H1 (cell line): Measurements from ENCODE around the gene MIEN1.
A peak's percentile ranks its signal among the peaks of the same experiment; 100 is the strongest.

Experiments used
- BRCA1 ChIP-seq: IDR thresholded peaks from 2 replicates; pipeline ENCODE4 v1.6.1; 2012; ENCODE audit warnings: low read depth, low read length, improper control_type of control experiment
- CBX5 ChIP-seq: fragments of 300-800, 300-1000 bp; sonication (generic); IDR thresholded peaks from 2 replicates; pipeline ENCODE4 v1.7.1; 2016; ENCODE audit warnings: antibody characterized with exemption, low read length, low read depth
- CHD2 ChIP-seq: IDR thresholded peaks from 2 replicates; pipeline ENCODE4 v1.6.1; 2012; ENCODE audit warnings: low read length, improper control_type of control experiment
- CTCF ChIP-seq, 3 experiments: IDR thresholded peaks; 1 replicate in 2 of 3; 2 replicates in 1 of 3; pipeline versions ENCODE4 v1.5.1 to v1.6.1; 2011; ENCODE audit warnings: low read length in 3 of 3, mild to moderate bottlenecking in 3 of 3, inconsistent platforms in 2 of 3, low read depth in 1 of 3, moderate library complexity in 1 of 3; ENCODE audit not compliant: insufficient read depth in 1 of 3; ENCODE audit errors: control extremely low read depth in 1 of 3
- EP300 ChIP-seq, 2 experiments: IDR thresholded peaks; 1 replicate in 1 of 2; 2 replicates in 1 of 2; pipeline ENCODE4 v1.6.1; 2011 to 2012; ENCODE audit warnings: low read depth in 2 of 2, low read length in 2 of 2, mild to moderate bottlenecking in 2 of 2, borderline replicate concordance in 1 of 2, inconsistent platforms in 1 of 2, moderate library complexity in 1 of 2
- EZH2 ChIP-seq: fragments of 200-600 bp; sonication (generic); IDR thresholded peaks from 2 replicates; pipeline ENCODE4 v1.7.1; 2012; ENCODE audit warnings: low read depth, mild to moderate bottlenecking, moderate library complexity, low read length, inconsistent platforms; ENCODE audit not compliant: severe bottlenecking
- GTF2F1 ChIP-seq: IDR thresholded peaks from 2 replicates; pipeline ENCODE4 v1.6.1; 2012; ENCODE audit warnings: low read depth, low read length, improper control_type of control experiment, borderline replicate concordance
- MAX ChIP-seq: IDR thresholded peaks from 2 replicates; pipeline ENCODE4 v1.6.1; 2012; ENCODE audit warnings: inconsistent platforms
- POLR2A ChIP-seq, 2 experiments: IDR thresholded peaks; 1 replicate in 1 of 2; 2 replicates in 1 of 2; pipeline ENCODE4 v1.6.1; 2011; ENCODE audit warnings: low read depth in 2 of 2, low read length in 2 of 2, mild to moderate bottlenecking in 2 of 2; ENCODE audit errors: control extremely low read depth in 1 of 2
- RAD21 ChIP-seq, 2 experiments: IDR thresholded peaks in 1 of 2; conservative IDR thresholded peaks in 1 of 2; 2 replicates each; pipeline ENCODE4 v1.6.1; 2011; ENCODE audit warnings: low read depth in 2 of 2, low read length in 2 of 2, improper control_type of control experiment in 1 of 2, inconsistent platforms in 1 of 2, mild to moderate bottlenecking in 1 of 2, moderate library complexity in 1 of 2
- SRF ChIP-seq: IDR thresholded peaks from 2 replicates; pipeline ENCODE4 v1.6.1; 2011; ENCODE audit warnings: mild to moderate bottlenecking, low read depth, low read length, moderate library complexity
- YY1 ChIP-seq: IDR thresholded peaks from 2 replicates; pipeline ENCODE4 v1.6.1; 2011; ENCODE audit warnings: low read depth, mild to moderate bottlenecking, low read length

GRCh38 chr17:39744836-39745215, 14.5 kb upstream of the MIEN1 start:
- TF ChIP-seq MAX = no peak
- no peak for TF ChIP-seq EP300 (IDR thresholded peaks at IDR 0.05; ENCODE audit: borderline replicate concordance in 1 of 2, low read depth in 2 of 2, low read length in 2 of 2)
- no peak for TF ChIP-seq SRF
- TF ChIP-seq POLR2A (IDR thresholded peaks at IDR 0.05; ENCODE audit: control extremely low read depth in 1 of 2, low read depth in 2 of 2, low read length in 2 of 2) = no peak
- no peak for TF ChIP-seq CHD2
- TF ChIP-seq CTCF (IDR thresholded peaks at IDR 0.05; ENCODE audit: control extremely low read depth in 1 of 3, insufficient read depth in 1 of 3, low read depth in 1 of 3, low read length in 3 of 3) = peak in 1 of 3 experiments; percentile 4; a peak in 1 of 4 replicates
- TF ChIP-seq RAD21 (IDR thresholded peaks at IDR 0.05 in 1 of 2, conservative IDR thresholded peaks at IDR 0.05 in 1 of 2; ENCODE audit: low read depth in 2 of 2, low read length in 2 of 2) = no peak
- no peak for TF ChIP-seq YY1
- no peak for TF ChIP-seq CBX5
- TF ChIP-seq GTF2F1 = no peak
- no peak for TF ChIP-seq BRCA1
- no peak for TF ChIP-seq EZH2
